ENCODE results near the gene NOD1. TPM values are rescaled to one million over a fixed set of nuclear protein-coding genes. Genes with fewer than 3 reads are reported as not detected.
A peak's percentile ranks its signal among the peaks of the same experiment; 100 is the strongest.

NOD1 gene
- total RNA-seq, 2 donors from 2014 or later, result 3.5 to 12.3 TPM

DNA sequence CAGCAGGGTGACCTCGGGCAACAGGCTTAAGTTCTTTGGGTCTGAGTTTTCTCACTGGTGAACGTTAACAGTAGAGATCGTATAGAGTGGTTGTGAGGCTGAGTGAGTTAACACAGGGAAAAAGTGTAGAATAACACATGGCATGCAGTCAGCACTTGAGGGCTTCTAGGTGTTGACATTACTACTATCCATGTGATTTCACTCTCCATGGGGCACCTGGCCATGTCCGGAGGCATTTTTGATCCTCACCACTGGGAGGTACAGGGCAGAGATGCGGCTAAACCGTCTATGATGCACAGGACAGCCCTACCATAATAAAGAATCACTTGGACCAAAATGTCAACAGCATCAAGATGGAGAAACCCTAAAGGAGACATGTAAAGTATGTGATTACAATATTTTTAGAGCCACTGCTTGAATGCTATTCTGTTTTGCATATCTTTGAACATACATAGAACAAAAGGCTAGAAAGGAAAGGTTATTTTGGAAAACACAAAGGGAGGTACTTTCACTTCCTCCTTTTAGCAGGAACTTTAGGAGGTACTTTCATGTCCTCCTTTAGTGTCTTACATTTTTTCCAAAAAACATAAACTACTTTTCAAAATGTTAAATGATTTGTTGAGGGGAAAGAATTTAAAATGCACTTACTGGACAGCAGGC lies 44.3 kb downstream of the NOD1 start:
- Histone ChIP-seq H3K27me3 (replicated peaks; ENCODE audit: insufficient read depth) (no peaks in the 10 kb centered on the region), H3K36me3 (no peaks in the 10 kb centered on the region), H3K27ac (no peak overlapping the region), H3K4me3 (no peak overlapping the region), H3K9me3 (no peaks in the 10 kb centered on the region), H3K4me1 (replicated peaks) (no peaks in the 10 kb centered on the region)
- DNase-seq (ENCODE audit: low spot score), result no peak
- intact Hi-C loops (cut with DNase I), result loop anchor here (5.0 kb wide), 1 partner anchor 33 kb away; no protein-coding TSS in a partner anchor
- no peak for TF ChIP-seq CTCF (IDR thresholded peaks at IDR 0.05)
- TF ChIP-seq POLR2A (IDR thresholded peaks at IDR 0.05), result no peak
- no peak for TF ChIP-seq POLR2AphosphoS5 (IDR thresholded peaks at IDR 0.05)
- WGBS, result 81% methylated on average over 6 of the region's 6 CpGs

- H3K27ac ChIP-seq, result peak overlapping the region in 1 of 2 donors; percentile 60
- no peak for DNase-seq (ENCODE audit: low spot score)
- H3K9me3 ChIP-seq, result no peaks in the 10 kb centered on the region
- intact Hi-C loops (cut with DNase I), result loop anchor here (5.0 kb wide), 1 partner anchor 34 kb away; no protein-coding TSS in a partner anchor
- H3K4me3 ChIP-seq, result no peak overlapping the region
- TF ChIP-seq POLR2A (IDR thresholded peaks at IDR 0.05) (no peak), POLR2AphosphoS5 (IDR thresholded peaks at IDR 0.05) (no peak), CTCF (IDR thresholded peaks at IDR 0.05) (no peak)
- 33% methylated on average over 1 of the region's 1 CpG for WGBS
- no peaks in the 10 kb centered on the region for H3K36me3 ChIP-seq
- no peaks in the 10 kb centered on the region for H3K4me1 ChIP-seq (replicated peaks)
- H3K27me3 ChIP-seq (replicated peaks; ENCODE audit: insufficient read depth), result no peaks in the 10 kb centered on the region
Measured at GRCh38 chr7:30433506-30433905, 45.1 kb downstream of the NOD1 start.

- Histone ChIP-seq H3K4me1 (replicated peaks) (no peaks in the 10 kb centered on the region), H3K4me3 (no peak overlapping the region), H3K9me3 (no peaks in the 10 kb centered on the region), H3K27me3 (replicated peaks; ENCODE audit: insufficient read depth) (no peaks in the 10 kb centered on the region), H3K27ac (peak overlapping the region in 1 of 2 donors; percentile 60), H3K36me3 (no peaks in the 10 kb centered on the region)
- DNase-seq (ENCODE audit: low spot score), result peak; percentile 62
- TF ChIP-seq CTCF (IDR thresholded peaks at IDR 0.05) (no peak), POLR2AphosphoS5 (IDR thresholded peaks at IDR 0.05) (peak; percentile 74)
- WGBS, result 3% methylated on average over 3 of the region's 3 CpGs
- intact Hi-C loops (cut with DNase I), result loop anchor here (5.0 kb wide), 1 partner anchor 34 kb away; no protein-coding TSS in a partner anchor
Measured at GRCh38 chr7:30433082-30433481, 45.5 kb downstream of the NOD1 start.

- H3K4me3 ChIP-seq, result no peak overlapping the region
- WGBS, result 23% methylated on average over 1 of the region's 1 CpG
- no peak for TF ChIP-seq POLR2AphosphoS5 (IDR thresholded peaks at IDR 0.05)
- no peak for TF ChIP-seq POLR2A (IDR thresholded peaks at IDR 0.05)
- no peak for TF ChIP-seq CTCF (IDR thresholded peaks at IDR 0.05)
- no peaks in the 10 kb centered on the region for H3K27me3 ChIP-seq (replicated peaks; ENCODE audit: insufficient read depth)
- H3K4me1 ChIP-seq (replicated peaks), result no peaks in the 10 kb centered on the region
- no peak for DNase-seq (ENCODE audit: low spot score)
- H3K36me3 ChIP-seq, result no peaks in the 10 kb centered on the region
- no peaks in the 10 kb centered on the region for H3K9me3 ChIP-seq
- H3K27ac ChIP-seq, result peak overlapping the region in 1 of 2 donors; percentile 14
- intact Hi-C loops (cut with DNase I), result loop anchor here (5.0 kb wide), 1 partner anchor 37 kb away; no protein-coding TSS in a partner anchor
Measured at GRCh38 chr7:30430777-30431176, 47.8 kb downstream of the NOD1 start.

DNA sequence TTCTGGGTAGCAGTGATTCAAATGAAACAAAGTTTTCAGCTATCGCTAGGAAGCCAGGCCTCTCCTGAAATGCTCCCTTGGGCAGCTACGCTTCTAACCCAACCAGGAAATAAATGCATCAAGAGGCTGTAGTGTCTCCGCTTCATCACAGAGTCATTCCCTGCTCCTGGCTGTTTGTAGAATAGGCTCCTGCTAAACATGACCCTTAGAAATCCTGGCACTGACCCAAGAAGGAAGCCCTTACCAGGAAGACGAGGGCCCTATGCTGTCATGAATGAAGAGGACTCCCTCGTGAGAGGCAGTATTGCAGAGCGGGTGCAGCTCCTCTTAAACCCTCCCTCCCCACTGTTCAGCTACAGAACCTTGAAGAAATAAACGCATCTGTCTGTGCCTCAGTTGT lies 48.3 kb downstream of the NOD1 start:
- no peaks in the 10 kb centered on the region for H3K36me3 ChIP-seq
- H3K27me3 ChIP-seq (replicated peaks; ENCODE audit: insufficient read depth), result no peaks in the 10 kb centered on the region
- TF ChIP-seq POLR2AphosphoS5 (IDR thresholded peaks at IDR 0.05), result no peak
- no peak for TF ChIP-seq POLR2A (IDR thresholded peaks at IDR 0.05)
- TF ChIP-seq CTCF (IDR thresholded peaks at IDR 0.05), result no peak
- no peaks in the 10 kb centered on the region for H3K9me3 ChIP-seq
- H3K4me1 ChIP-seq (replicated peaks), result no peaks in the 10 kb centered on the region
- no peak overlapping the region for H3K4me3 ChIP-seq
- peak overlapping the region in 1 of 2 donors; percentile 14 for H3K27ac ChIP-seq
- DNase-seq (ENCODE audit: low spot score), result peak; percentile 45
- intact Hi-C loops (cut with DNase I), result loop anchor here (5.0 kb wide), 1 partner anchor 37 kb away; no protein-coding TSS in a partner anchor
- WGBS, result 50% methylated on average over 7 of the region's 7 CpGs

Data from prostate gland (tissue), 2 donors.